HG02798 (cell line): ENCODE data around the gene SLC31A1.

Source experiments
- ATAC-seq: cut with Tn5 transposase; IDR thresholded peaks from one replicate; pipeline ENCODE4 v1.9.1; 2021; ENCODE audit warnings: mild to moderate bottlenecking; ENCODE audit not compliant: unreplicated experiment, poor library complexity

Gene SLC31A1

DNA sequence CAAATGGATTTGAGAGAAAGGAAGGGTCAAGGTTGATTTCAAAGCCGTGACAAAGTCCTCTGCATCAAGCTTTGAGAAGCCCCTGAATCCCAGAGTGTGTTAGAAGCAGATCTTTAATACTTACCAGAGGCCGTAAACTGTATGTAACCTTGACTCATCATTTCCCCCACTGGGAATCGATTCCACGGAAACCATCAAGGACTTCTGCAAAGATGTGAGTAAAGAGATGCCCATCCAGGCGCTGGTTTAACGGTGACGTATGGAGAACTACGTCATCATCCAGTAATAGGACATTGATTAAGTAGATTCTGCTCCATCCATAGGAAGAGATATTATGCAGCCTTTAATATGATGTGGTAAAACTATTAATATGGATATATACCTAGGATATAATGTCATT, 80.2 kb downstream of the SLC31A1 start:
- no peak for ATAC-seq

DNA sequence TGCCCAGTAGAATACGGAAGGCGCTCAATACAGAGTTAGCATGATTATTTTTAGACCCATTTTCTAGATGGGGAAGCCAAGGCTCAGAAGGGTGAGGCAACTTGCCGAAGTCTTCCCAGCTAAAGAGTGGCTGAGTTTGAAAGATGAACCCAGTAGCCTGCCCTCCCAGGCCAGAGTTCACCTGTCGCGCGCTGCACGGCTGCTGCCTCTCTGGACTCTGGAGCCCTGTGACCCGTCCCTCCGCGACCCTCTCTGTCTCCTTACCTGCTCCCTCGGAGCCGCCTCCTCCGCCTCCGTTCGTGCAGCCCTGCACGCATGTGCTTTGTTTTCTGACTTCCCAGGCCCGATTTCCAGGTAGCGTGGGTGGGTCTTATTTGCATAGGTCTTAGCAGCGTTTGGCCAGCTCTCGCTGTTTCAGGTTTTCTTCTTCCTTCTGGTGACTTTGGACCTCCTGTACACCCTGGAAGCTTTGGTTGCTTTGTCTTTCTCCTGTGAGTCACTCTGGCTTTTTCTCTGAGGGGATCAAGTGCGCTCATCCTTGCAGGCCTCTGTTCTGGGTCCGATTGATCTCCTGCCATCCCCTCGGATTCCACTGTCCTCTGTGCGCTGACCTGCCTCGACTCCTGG, 81.6 kb downstream of the SLC31A1 start, which contains the start of gene RNF183:
TSS of gene RNF183 (minus strand) at position 585 of the 627 bp plus-strand sequence. CDS start 5,192 bp downstream, outside the sequence.
- no peak for ATAC-seq

DNA sequence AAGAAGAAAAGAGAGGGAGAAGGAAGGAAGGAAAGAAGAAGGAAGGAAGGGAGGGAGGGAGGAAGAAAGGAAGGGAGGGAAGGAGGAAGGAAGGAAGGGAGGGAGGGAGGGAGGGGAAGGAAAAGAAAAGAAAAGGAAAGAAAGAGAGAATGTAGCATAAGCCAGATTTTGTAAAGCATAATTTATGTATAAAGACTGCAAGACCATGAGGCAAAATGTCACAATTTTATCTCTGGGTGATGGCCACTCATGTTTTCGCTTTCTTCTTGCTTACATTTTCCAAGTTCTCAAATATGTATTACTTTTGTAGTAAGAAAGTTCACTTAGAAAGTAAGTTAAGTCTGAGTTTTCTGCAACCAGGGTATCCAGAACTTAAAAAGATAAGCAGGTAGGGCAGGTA, 85.2 kb downstream of the SLC31A1 start:
- ATAC-seq = no peak

DNA sequence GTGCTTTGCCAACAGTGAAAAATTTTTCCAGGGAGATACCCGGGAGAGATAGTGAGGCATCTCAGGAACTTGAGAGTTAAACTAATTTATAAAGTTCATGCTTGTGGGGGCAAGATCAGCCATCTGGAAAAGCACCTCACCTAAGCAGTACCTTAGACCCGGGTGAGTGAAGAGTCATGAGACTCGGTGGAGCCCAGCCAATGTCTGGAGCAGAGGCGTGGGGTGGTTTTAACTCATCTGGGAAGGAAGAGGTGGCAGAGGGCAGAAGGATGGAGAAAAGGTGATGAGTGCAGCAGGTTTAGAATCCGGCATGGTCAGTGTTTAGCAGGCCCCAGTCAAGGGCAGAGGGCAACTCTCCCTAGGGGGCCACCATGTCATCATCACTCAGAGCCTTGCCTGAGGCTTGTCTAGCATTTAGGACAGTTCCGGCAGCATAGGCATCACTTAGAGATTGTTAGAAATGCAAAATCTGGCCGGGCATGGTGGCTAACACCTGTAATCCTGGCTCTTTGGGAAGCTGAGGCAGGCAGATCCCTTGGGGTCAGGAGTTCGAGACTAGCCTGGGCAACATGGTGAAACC, 86.1 kb downstream of the SLC31A1 start:
- ATAC-seq = no peak

DNA sequence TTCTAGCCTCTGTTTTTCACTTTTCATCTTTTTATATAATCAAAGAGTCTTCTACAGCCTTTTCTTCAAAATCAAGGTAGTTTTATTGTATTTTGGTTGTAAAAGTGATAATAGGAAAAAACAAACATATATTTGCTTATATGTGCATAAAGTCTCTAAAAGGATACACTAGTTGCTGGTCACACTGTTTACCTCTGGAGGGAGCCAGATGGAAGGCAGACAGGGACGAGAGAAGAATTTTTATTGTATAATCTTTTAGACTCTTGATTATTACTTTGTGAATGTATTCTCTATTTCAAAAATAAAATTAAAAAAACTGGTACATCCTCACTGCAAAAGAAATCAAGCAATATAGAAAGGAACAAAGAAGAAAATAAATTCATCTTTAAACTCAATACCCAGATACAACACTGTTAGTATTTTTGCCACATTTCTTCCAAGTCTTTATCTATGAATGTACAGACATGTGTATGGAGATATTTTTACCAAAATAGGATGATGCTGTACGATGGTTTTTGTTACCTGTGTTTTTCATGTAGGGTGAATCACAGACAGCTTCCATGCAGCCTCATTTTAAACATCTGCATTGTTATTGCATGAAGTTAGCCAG, 88.0 kb downstream of the SLC31A1 start:
- no peak for ATAC-seq

DNA sequence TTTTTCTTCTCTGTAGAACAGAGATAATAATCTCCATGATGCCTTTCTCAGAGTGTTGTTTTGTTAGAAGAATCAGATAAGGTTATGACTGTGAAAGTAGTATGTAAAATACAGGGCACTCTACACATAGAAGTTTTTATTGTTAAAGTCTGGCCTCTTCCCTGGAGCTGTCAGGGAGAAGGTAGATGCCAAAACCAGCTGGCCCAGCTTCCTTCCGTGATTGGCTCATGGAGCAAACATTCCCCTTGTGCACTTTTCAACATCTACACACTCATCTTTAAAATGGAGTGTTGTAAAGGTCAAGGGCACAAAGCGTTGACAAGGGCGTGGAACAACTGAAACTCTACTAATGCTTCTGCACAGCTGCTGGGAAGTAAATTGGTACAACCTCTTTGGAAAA, 89.2 kb downstream of the SLC31A1 start:
- ATAC-seq = no peak

DNA sequence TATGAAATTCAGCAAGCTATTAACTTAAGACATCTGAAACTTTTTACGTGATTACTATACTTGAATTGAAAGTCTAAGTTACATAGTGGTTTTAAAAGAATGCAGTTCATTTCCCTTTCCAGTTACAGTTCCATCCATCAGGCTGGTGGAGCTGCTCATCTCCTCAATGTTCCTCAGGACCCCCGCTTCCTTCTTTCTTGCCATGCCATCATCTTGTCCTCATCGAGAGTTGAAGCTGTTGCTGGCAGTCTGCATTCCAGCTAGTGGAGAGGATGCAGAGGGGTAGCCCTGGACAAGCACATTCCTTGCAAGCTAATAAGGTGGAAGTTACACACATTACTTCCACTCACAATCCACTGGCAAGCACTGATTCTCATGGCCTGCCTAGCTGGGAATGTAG, 90.6 kb downstream of the SLC31A1 start:
- no peak for ATAC-seq

DNA sequence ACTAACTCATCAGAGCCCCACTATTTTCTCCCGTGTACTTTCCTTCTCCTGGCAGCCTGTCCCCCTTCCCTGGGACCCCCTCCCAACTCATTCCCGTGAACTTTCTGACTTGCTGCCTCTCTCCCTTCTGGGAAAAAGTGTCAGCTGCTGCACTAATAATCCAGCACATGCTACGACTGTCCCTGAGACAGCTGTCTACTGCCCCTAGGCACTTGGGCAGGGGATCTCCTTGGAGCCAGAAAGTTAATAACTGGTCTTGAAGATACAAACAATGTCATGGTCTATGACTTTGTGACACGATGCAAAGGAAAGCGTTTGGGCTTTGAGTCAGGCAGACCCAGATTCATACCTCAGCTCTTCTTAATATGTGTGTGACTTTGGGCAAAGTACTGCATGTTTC, 91.9 kb downstream of the SLC31A1 start:
- no peak for ATAC-seq
